ENCODE measurements around the gene LAIR1. TPM values are rescaled to one million over a fixed set of nuclear protein-coding genes. Genes with fewer than 3 reads are reported as not detected.
A peak's percentile ranks its signal among the peaks of the same experiment; 100 is the strongest.

Gene LAIR1
- total RNA-seq, 4 donors from 2014 or later = 7.6 to 23.4 (median 13.0) TPM

DNA sequence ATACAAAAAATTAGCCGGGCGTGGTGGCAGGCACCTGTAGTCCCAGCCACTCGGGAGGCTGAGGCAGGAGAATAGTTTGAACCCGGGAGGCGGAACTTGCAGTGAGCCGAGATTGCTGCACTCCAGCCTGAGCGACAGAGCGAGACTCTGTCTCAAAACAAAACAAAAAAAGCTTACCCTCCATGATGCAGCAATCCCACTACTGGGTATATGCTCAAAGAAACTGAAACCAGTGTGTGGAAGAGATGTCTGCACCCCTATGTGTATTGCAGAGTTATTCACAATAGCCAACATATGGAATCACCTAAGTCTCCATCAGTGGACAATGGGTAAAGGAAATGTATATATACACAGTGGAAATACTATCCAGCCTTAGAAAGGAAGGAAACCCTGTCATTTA, 31.0 kb upstream of the LAIR1 start:
- DNase-seq (ENCODE audit: extremely low spot score) = no peak
- WGBS = 93% methylated on average over 8 of the region's 8 CpGs
- intact Hi-C loops (cut with DNase I) = no loop called here
- Histone ChIP-seq H3K36me3 (no peaks in the 10 kb centered on the region), H3K27me3 (peaks cover 0 to 63% (median 0%) of the 10 kb centered on the region in 4 donors), H3K27ac (replicated peaks in 1 of 4) (no peak overlapping the region), H3K4me3 (no peak overlapping the region), H3K9me3 (no peaks in the 10 kb centered on the region), H3K4me1 (no peaks in the 10 kb centered on the region)
- TF ChIP-seq, protein P1, sequence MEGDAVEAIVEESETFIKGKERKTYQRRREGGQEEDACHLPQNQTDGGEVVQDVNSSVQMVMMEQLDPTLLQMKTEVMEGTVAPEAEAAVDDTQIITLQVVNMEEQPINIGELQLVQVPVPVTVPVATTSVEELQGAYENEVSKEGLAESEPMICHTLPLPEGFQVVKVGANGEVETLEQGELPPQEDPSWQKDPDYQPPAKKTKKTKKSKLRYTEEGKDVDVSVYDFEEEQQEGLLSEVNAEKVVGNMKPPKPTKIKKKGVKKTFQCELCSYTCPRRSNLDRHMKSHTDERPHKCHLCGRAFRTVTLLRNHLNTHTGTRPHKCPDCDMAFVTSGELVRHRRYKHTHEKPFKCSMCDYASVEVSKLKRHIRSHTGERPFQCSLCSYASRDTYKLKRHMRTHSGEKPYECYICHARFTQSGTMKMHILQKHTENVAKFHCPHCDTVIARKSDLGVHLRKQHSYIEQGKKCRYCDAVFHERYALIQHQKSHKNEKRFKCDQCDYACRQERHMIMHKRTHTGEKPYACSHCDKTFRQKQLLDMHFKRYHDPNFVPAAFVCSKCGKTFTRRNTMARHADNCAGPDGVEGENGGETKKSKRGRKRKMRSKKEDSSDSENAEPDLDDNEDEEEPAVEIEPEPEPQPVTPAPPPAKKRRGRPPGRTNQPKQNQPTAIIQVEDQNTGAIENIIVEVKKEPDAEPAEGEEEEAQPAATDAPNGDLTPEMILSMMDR (IDR thresholded peaks at IDR 0.05) = no peak
- TF ChIP-seq POLR2A (IDR thresholded peaks at IDR 0.05; ENCODE audit: low read depth) = no peak
- TF ChIP-seq POLR2AphosphoS5 (IDR thresholded peaks at IDR 0.05) = no peak
- no peak for TF ChIP-seq EP300 (IDR thresholded peaks at IDR 0.05)

DNA sequence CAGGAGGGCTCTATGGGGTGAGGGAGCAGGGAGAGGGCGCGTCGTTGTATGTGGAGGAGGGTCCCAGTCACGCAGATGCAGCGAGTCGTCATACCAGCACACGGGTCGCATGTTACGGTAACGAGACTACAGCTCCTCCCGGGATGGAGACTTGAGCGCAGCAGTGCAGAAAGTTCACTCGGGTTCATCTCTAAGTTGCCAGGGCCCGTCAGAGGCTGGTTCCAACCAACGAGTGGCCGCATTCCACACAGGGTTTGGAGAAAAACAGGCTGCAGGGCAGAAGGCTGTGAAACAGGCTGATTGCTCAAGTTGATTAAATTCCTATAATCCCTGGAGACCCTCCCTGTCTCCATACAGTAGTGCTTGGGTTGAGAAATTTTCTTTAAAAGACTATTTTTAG, 28.6 kb upstream of the LAIR1 start:
- Histone ChIP-seq H3K4me3 (no peak overlapping the region), H3K27me3 (peaks cover 0 to 73% (median 0%) of the 10 kb centered on the region in 4 donors), H3K4me1 (peaks cover 0 to 6% (median 4%) of the 10 kb centered on the region in 4 donors), H3K9me3 (no peaks in the 10 kb centered on the region), H3K36me3 (no peaks in the 10 kb centered on the region), H3K27ac (replicated peaks in 1 of 4) (no peak overlapping the region)
- 82% methylated on average over 16 of the region's 16 CpGs for WGBS
- intact Hi-C loops (cut with DNase I) = no loop called here
- TF ChIP-seq, protein P1 (IDR thresholded peaks at IDR 0.05) = no peak
- no peak for TF ChIP-seq EP300 (IDR thresholded peaks at IDR 0.05)
- TF ChIP-seq POLR2AphosphoS5 (IDR thresholded peaks at IDR 0.05) = no peak
- DNase-seq (ENCODE audit: extremely low spot score) = no peak

DNA sequence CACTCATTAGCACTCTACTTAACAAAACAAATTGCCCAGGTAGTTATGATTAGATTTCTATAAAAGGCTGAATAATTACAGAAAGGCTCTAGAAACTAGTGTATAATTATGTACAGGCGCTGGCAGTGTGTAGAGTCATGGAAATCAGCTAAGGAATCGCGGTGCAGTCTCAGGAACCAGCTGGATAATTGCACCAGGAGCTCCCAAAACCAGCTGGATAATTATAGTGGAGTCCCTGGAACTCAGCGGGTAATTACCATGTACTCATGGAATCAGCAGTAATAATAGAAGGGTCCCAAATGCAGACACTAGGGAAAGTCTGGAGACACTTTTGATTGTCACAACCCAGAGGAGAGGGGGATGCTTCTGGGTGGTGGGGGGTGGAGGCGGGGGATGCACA, 27.4 kb upstream of the LAIR1 start:
- no peak for TF ChIP-seq POLR2AphosphoS5 (IDR thresholded peaks at IDR 0.05)
- no peak for TF ChIP-seq POLR2A (IDR thresholded peaks at IDR 0.05; ENCODE audit: low read depth)
- 90% methylated on average over 5 of the region's 5 CpGs for WGBS
- Histone ChIP-seq H3K4me1 (peaks cover 0 to 10% (median 8%) of the 10 kb centered on the region in 4 donors), H3K4me3 (no peak overlapping the region), H3K27me3 (peaks cover 0 to 86% (median 2%) of the 10 kb centered on the region in 4 donors), H3K27ac (replicated peaks in 1 of 4) (no peak overlapping the region), H3K36me3 (no peaks in the 10 kb centered on the region), H3K9me3 (no peaks in the 10 kb centered on the region)
- DNase-seq (ENCODE audit: extremely low spot score) = no peak
- intact Hi-C loops (cut with DNase I) = no loop called here

DNA sequence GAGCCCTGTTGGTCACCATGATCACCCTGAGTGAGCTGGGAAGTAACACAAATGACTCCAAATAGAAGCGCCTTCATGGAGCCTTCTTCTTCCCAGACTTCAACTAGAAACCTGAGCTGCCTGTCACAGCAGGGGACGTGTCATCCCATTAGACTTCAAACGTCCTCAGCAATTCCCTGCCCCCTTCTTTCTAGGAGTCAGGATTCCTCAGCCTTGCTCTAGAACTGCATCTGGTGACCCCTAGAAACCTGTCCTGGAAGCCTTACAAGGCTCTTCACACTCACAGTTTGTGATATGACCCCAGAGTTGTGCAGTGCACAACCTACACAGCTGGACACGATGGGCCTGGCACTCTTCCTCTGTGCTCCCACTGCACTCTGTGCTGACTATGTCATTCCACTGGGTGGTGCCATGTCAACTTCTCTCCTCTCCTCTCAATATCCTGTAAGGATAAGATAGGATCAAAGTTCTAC, 26.9 kb upstream of the LAIR1 start:
- peaks cover 0 to 10% (median 8%) of the 10 kb centered on the region in 4 donors for H3K4me1 ChIP-seq

DNA sequence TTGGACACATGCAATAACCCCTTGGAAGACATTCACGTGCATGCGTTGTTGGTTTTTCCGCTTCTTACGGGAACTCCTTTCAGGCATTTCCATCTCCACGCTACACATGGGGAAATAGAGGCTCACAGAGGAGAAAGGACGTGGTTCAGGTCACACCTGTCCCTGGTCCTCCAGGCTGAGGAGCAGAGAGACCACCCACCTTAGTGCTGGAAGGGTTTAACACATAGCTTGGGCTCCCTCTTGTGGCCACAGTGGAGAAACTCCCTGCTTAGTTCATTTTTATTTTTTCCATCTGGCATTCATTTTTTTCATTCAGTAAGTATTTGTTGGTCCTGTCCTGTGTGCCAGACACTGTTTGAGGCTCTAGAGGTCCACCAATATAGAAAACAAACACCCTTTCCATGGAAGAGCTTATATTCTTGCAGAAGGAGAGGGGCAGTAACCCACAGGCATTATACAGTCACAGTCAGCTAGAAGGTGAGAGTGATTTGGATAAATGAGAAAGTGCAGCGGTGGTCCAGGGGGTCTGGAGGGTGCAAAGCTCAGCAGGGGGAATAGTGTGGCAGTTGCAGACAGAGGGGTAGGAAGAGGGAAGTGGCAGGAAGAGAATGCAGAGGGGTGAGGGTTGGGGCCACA, 26.3 kb upstream of the LAIR1 start:
- H3K27ac ChIP-seq (replicated peaks in 1 of 4) = no peak overlapping the region
- H3K4me1 ChIP-seq = peaks cover 0 to 10% (median 8%) of the 10 kb centered on the region in 4 donors
- TF ChIP-seq, protein P1 (IDR thresholded peaks at IDR 0.05) = peak; percentile 54 to 72 (median 58)
- TF ChIP-seq POLR2AphosphoS5 (IDR thresholded peaks at IDR 0.05) = no peak
- no peak for TF ChIP-seq EP300 (IDR thresholded peaks at IDR 0.05)
- TF ChIP-seq POLR2A (IDR thresholded peaks at IDR 0.05; ENCODE audit: low read depth) = no peak
- intact Hi-C loops (cut with DNase I) = no loop called here
- 15% methylated on average over 7 of the region's 7 CpGs for WGBS
- DNase-seq (ENCODE audit: extremely low spot score) = no peak
- H3K27me3 ChIP-seq = peaks cover 0 to 88% (median 2%) of the 10 kb centered on the region in 4 donors
- H3K9me3 ChIP-seq = no peaks in the 10 kb centered on the region
- H3K4me3 ChIP-seq = no peak overlapping the region
- H3K36me3 ChIP-seq = no peaks in the 10 kb centered on the region

More for the DNA sequence above, 26.9 kb upstream of the LAIR1 start:
- Histone ChIP-seq H3K27ac (replicated peaks in 1 of 4) (no peak overlapping the region), H3K9me3 (no peaks in the 10 kb centered on the region), H3K27me3 (peaks cover 0 to 86% (median 2%) of the 10 kb centered on the region in 4 donors), H3K36me3 (no peaks in the 10 kb centered on the region), H3K4me3 (no peak overlapping the region)
- 42% methylated on average over 4 of the region's 4 CpGs for WGBS
- intact Hi-C loops (cut with DNase I) = no loop called here
- DNase-seq (ENCODE audit: extremely low spot score) = no peak
- TF ChIP-seq, protein P1 (IDR thresholded peaks at IDR 0.05) = no peak
- no peak for TF ChIP-seq POLR2AphosphoS5 (IDR thresholded peaks at IDR 0.05)
- no peak for TF ChIP-seq POLR2A (IDR thresholded peaks at IDR 0.05; ENCODE audit: low read depth)
- TF ChIP-seq EP300 (IDR thresholded peaks at IDR 0.05) = no peak
